ENCODE data around the gene PPP2CA. TPM values are rescaled to one million over a fixed set of nuclear protein-coding genes. Genes with fewer than 3 reads are reported as not detected.

The PPP2CA gene
- total RNA-seq, 2 donors from 2014 or later = 45.9 to 194 TPM

DNA sequence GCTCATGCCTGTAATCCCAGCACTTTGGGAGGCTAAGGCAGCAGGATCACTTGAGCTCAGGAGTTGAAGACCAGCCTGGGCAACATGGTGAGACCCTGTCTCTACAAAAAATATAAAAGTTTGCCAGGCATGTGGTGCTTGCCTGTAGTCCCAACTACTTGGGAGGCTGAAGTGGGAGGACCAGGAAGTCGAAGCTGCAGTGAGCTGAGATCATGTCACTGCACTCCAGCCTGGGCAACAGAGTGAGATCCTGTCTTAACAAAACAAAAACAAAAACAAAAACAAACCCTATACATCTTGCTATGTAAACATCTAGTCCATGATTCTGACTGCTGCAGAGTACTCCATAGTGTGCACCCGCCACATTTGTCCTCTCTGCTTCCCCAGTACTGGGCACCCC is 19.8 kb upstream of the PPP2CA start:
- TF ChIP-seq, protein P1, sequence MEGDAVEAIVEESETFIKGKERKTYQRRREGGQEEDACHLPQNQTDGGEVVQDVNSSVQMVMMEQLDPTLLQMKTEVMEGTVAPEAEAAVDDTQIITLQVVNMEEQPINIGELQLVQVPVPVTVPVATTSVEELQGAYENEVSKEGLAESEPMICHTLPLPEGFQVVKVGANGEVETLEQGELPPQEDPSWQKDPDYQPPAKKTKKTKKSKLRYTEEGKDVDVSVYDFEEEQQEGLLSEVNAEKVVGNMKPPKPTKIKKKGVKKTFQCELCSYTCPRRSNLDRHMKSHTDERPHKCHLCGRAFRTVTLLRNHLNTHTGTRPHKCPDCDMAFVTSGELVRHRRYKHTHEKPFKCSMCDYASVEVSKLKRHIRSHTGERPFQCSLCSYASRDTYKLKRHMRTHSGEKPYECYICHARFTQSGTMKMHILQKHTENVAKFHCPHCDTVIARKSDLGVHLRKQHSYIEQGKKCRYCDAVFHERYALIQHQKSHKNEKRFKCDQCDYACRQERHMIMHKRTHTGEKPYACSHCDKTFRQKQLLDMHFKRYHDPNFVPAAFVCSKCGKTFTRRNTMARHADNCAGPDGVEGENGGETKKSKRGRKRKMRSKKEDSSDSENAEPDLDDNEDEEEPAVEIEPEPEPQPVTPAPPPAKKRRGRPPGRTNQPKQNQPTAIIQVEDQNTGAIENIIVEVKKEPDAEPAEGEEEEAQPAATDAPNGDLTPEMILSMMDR (IDR thresholded peaks at IDR 0.05) = no peak
- no peak for TF ChIP-seq POLR2A (IDR thresholded peaks at IDR 0.05)
- WGBS, 2 donors = 86 to 88% methylated on average over 2 of the region's 2 CpGs
- Histone ChIP-seq H3K4me1 (peaks cover 4% of the 10 kb centered on the region), H3K9me3 (no peaks in the 10 kb centered on the region), H3K36me3 (replicated peaks in 1 of 2; ENCODE audit: insufficient read depth in 1 of 2, low read depth in 2 of 2) (no peaks in the 10 kb centered on the region), H3K27ac (no peak overlapping the region), H3K4me3 (no peak overlapping the region), H3K27me3 (no peaks in the 10 kb centered on the region)
- DNase-seq (no peak), ATAC-seq (no peak)
- intact Hi-C loops (cut with DNase I) = no loop called here

DNA sequence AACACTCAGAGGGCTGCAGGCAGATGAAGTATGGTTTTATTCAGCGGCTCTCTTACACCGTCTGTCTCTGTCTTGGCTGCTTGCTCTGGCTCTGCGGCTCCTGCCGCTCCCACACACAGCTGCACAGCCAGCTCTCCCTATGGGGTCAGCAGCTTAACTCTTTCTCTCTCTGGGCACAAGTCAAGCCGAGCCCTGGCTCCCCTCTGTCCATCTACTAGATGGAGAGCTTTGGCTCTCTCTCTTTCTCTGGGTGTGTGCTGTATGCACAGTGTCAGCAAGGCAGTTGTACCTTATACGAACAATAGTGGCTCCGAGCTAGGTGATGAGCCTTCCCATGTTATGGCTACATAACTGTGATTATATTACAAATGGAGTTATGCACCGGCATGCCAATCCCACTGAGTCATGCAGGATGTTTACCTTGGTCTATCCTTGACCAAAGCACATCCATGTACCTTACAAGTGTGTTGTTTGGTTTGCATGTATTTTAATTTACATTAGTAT is 19.3 kb upstream of the PPP2CA start:
- intact Hi-C loops (cut with DNase I) = no loop called here
- ATAC-seq (no peak), DNase-seq (no peak)
- TF ChIP-seq, protein P1 (IDR thresholded peaks at IDR 0.05) = no peak
- no peak for TF ChIP-seq POLR2A (IDR thresholded peaks at IDR 0.05)
- WGBS, 2 donors = 57 to 65% methylated on average over 7 to 8 of the region's 8 CpGs
- Histone ChIP-seq H3K9me3 (no peaks in the 10 kb centered on the region), H3K4me1 (peaks cover 8% of the 10 kb centered on the region), H3K36me3 (replicated peaks in 1 of 2; ENCODE audit: insufficient read depth in 1 of 2, low read depth in 2 of 2) (no peaks in the 10 kb centered on the region), H3K4me3 (no peak overlapping the region), H3K27ac (no peak overlapping the region), H3K27me3 (no peaks in the 10 kb centered on the region)

DNA sequence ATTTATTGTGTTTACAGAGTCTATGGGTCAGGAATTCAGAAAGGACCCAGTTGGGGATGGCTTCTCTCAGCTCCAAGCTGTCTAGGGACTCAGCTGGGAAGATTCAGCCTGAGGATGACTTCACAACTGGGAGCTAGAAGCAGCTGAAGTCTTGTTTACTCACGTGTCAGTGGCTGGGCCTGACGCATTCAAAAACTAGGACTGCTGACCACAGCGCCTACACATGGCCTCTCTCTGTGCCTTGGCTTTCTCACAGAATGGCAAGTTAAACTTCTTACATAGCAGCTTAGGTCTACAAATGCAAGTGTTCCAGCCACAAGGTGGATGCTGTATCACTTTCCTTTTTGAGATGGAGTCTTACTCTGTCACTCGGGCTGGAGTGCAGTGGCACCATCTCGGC is 16.3 kb upstream of the PPP2CA start:
- Histone ChIP-seq H3K9me3 (no peaks in the 10 kb centered on the region), H3K27ac (no peak overlapping the region), H3K4me3 (no peak overlapping the region), H3K36me3 (replicated peaks in 1 of 2; ENCODE audit: insufficient read depth in 1 of 2, low read depth in 2 of 2) (no peaks in the 10 kb centered on the region), H3K4me1 (peaks cover 8% of the 10 kb centered on the region), H3K27me3 (no peaks in the 10 kb centered on the region)
- peak in 3 of 4 donors; percentile 5 to 45 (median 16) for DNase-seq
- WGBS, 2 donors = 79 to 80% methylated on average over 5 of the region's 5 CpGs
- peak; percentile 27 for ATAC-seq
- TF ChIP-seq POLR2A (IDR thresholded peaks at IDR 0.05) = no peak
- TF ChIP-seq, protein P1 (IDR thresholded peaks at IDR 0.05) = no peak
- intact Hi-C loops (cut with DNase I) = no loop called here

DNA sequence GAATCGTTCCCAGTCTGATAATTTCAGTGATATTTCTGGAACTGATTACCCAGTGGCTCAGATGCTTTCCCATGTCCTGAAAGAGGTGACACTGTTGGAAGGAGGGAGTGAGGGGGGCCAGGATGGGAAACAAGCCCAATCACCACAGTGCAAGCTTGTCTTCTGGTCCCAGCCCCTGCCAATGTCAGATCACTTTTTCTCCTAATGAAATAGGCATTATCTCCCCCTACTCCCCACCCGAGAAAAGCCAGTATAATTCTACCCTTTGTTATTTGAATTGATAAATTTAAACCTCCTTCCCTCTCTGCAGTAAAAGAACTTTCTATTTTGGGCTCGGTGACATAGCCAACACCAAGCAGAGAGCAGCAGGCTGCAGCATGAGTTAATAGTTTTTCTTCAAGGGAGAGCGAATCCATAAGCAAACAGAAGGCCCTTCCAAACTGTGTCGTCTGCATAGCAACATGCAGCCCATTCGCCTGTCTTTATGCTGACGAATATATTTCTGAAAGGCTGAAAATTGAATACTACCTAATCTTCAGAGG is 14.6 kb upstream of the PPP2CA start:
- H3K27me3 ChIP-seq = no peaks in the 10 kb centered on the region
- ATAC-seq (peak; percentile 88), DNase-seq (peak; percentile 21 to 64 (median 36))
- H3K36me3 ChIP-seq (replicated peaks in 1 of 2; ENCODE audit: insufficient read depth in 1 of 2, low read depth in 2 of 2) = no peaks in the 10 kb centered on the region
- intact Hi-C loops (cut with DNase I) = no loop called here
- H3K4me1 ChIP-seq = peaks cover 8% of the 10 kb centered on the region
- 9 to 13% methylated on average over 7 of the region's 7 CpGs for WGBS, 2 donors
- TF ChIP-seq POLR2A (IDR thresholded peaks at IDR 0.05) = no peak
- TF ChIP-seq, protein P1 (IDR thresholded peaks at IDR 0.05) = no peak
- no peak overlapping the region for H3K4me3 ChIP-seq
- peak overlapping the region in 3 of 4 donors; percentile 26 to 67 (median 30) for H3K27ac ChIP-seq
- no peaks in the 10 kb centered on the region for H3K9me3 ChIP-seq

DNA sequence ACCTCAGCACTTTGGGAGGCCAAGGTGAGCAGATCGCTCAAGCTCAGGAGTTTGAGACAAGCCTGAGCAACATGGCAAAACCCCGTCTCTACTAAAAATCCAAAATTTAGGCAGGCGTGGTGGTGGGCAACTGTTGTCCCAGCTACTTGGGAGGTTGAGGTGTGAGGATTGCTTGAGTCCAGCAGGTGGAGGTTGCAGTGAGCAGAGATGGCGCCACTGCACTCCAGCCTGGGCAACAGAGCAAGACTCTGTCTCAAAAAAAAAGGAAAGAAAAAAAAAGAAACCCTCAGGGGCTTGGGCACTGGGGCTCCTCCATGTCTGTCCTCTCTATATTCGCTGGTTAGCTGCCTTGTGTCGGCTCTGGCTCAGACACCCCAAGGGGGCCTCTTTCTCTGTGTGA is 10.9 kb upstream of the PPP2CA start:
- intact Hi-C loops (cut with DNase I) = no loop called here
- 75 to 79% methylated on average over 6 of the region's 6 CpGs for WGBS, 2 donors

More for the DNA sequence above, 10.9 kb upstream of the PPP2CA start:
- DNase-seq (no peak), ATAC-seq (no peak)
- H3K27me3 ChIP-seq = no peaks in the 10 kb centered on the region
- H3K4me3 ChIP-seq = no peak overlapping the region
- H3K36me3 ChIP-seq (replicated peaks in 1 of 2; ENCODE audit: insufficient read depth in 1 of 2, low read depth in 2 of 2) = no peaks in the 10 kb centered on the region
- no peak for TF ChIP-seq POLR2A (IDR thresholded peaks at IDR 0.05)
- TF ChIP-seq, protein P1 (IDR thresholded peaks at IDR 0.05) = no peak
- H3K27ac ChIP-seq = no peak overlapping the region
- H3K9me3 ChIP-seq = no peaks in the 10 kb centered on the region
- peaks cover 8% of the 10 kb centered on the region for H3K4me1 ChIP-seq
